ENCODE measurements around the gene PALD1. TPM values are rescaled to one million over a fixed set of nuclear protein-coding genes. Genes with fewer than 3 reads are reported as not detected.

PALD1 gene
- total and polyA plus RNA-seq, 9 of the 15 experiments (the other 6 are each of a cell fraction or from before 2014, with no cell fraction given), result 0.03 to 0.29 (median 0.09) TPM; not detected in 2

DNA sequence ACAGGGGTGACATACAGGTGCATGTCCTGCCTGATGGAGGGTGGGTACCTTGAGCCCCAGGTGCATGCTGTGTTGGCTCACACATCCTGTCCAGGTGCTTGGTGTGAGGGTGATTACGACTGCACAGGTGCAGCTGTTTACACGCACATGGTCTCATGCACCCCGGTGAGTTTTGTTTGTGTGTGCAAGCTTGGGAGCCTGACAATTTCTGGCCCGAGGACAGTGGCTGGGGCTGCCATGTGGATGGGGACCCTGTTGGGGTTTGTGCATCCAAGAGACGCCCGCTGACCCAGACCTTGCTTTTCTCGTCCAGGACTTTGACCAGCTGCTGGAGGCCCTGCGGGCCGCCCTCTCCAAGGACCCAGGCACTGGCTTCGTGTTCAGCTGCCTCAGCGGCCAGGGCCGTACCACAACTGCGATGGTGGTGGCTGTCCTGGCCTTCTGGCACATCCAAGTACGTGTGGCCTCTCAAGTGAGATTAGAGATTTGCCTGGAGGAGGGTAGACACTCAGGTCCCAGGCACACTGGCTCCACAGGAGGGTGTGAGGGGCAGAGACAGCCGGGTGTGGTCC lies 62.3 kb downstream of the PALD1 start:
- WGBS (ENCODE audit: insufficient coverage, low coverage, missing lambda C conversion rate), result 6% methylated on average over 15 of the region's 15 CpGs
- H4K20me1 ChIP-seq (replicated peaks; ENCODE audit: control insufficient read depth, insufficient read depth, low read length), result peaks cover 11% of the 10 kb centered on the region; the same call in 1 of the 2 replicates
- BruUV-seq (replicated peaks), result no TSS peak
- H3K4me2 ChIP-seq (ENCODE audit: insufficient read depth, low read length), result no peak overlapping the region
- in situ Hi-C loops (cut with MboI) (no loop called here), intact Hi-C loops (cut with micrococcal nuclease) (loop anchor here (1.0 to 10.0 kb wide), 3 partner anchors 80 to 664 kb away; partner anchors contain the start of gene LRRC20)
- POLR2A ChIA-PET, result no interaction called here
- H2AFZ ChIP-seq (ENCODE audit: low read depth, low read length), result no peak overlapping the region
- no peaks in the 10 kb centered on the region for H3K9me1 ChIP-seq (ENCODE audit: control insufficient read depth, insufficient read depth, low read length)
- no peak overlapping the region for H3K27ac ChIP-seq (ENCODE audit: extremely low read depth, low read depth, low read length)
- CTCF ChIA-PET (ENCODE audit: low intra/inter-chr PET ratio), result interaction anchor here (0.6 to 1.4 kb wide), 5 partner anchors 79 to 339 kb away, joined by 3 to 9 read pairs (median 3); no protein-coding TSS in a partner anchor
- FAIRE-seq, result no peak
- no peaks in the 10 kb centered on the region for H3K79me2 ChIP-seq (ENCODE audit: control insufficient read depth, insufficient read depth, low read length)
- no peak for DNase-seq (ENCODE audit: extremely low read depth in 1 of 4, low spot score in 3 of 4)
- peaks cover 10 to 46% of the 10 kb centered on the region in 2 experiments; a peak in 3 of 5 replicates for H3K27me3 ChIP-seq (ENCODE audit: control insufficient read depth in 2 of 2, insufficient read depth in 2 of 2, low read length in 2 of 2)
- no peak overlapping the region for H3K4me3 ChIP-seq
- no peak for ATAC-seq
- peaks cover 0 to 39% of the 10 kb centered on the region in 2 experiments; a peak in 3 of 5 replicates for H3K4me1 ChIP-seq (replicated peaks in 1 of 2; ENCODE audit: control insufficient read depth in 2 of 2, insufficient read depth in 2 of 2, low read length in 2 of 2)
- H3K36me3 ChIP-seq (ENCODE audit: control insufficient read depth, insufficient read depth, low read length), result no peaks in the 10 kb centered on the region
- H3K9me3 ChIP-seq (replicated peaks; ENCODE audit: control insufficient read depth, insufficient read depth, low read depth, low read length), result no peaks in the 10 kb centered on the region
- H3K9ac ChIP-seq (ENCODE audit: insufficient read depth in 1 of 2, low read depth in 2 of 2, low read length in 2 of 2), result no peak overlapping the region
- TF ChIP-seq TOE1 (IDR thresholded peaks at IDR 0.05; ENCODE audit: borderline replicate concordance) (no peak), TOE1 (CRISPR knock-in tag; IDR thresholded peaks at IDR 0.05; ENCODE audit: borderline replicate concordance, low read depth) (no peak), KLF16 (IDR thresholded peaks at IDR 0.05) (0 out of 2 replicates have a peak, but pooled peaks have one; percentile 2), ZNF589 (CRISPR knock-in tag; IDR thresholded peaks at IDR 0.05; ENCODE audit: low read depth) (no peak), ZBTB17 (CRISPR knock-in tag; IDR thresholded peaks at IDR 0.05) (0 out of 2 replicates have a peak, but pooled peaks have one; percentile 25), PREB (CRISPR knock-in tag; IDR thresholded peaks at IDR 0.05) (no peak), NFXL1 (CRISPR knock-in tag; IDR thresholded peaks at IDR 0.05) (no peak), ZNF316 (IDR thresholded peaks at IDR 0.05) (no peak), KLF1 (tag; IDR thresholded peaks at IDR 0.05) (no peak), ZNF695 (CRISPR knock-in tag; IDR thresholded peaks at IDR 0.05) (no peak), PRMT5 (CRISPR knock-in tag; IDR thresholded peaks at IDR 0.05) (no peak), ZNF311 (CRISPR knock-in tag; IDR thresholded peaks at IDR 0.05) (no peak), FOXP1 (CRISPR knock-in tag; IDR thresholded peaks at IDR 0.05) (no peak), CBFB (CRISPR knock-in tag; IDR thresholded peaks at IDR 0.05) (peak; percentile 16), ZNF740 (CRISPR knock-in tag; IDR thresholded peaks at IDR 0.05) (no peak), ZNF740 (tag; IDR thresholded peaks at IDR 0.05) (no peak), ETS2 (tag; IDR thresholded peaks at IDR 0.05; ENCODE audit: borderline replicate concordance, poor library complexity, severe bottlenecking) (no peak), XRCC3 (IDR thresholded peaks at IDR 0.05) (no peak), POLR2AphosphoS2 (IDR thresholded peaks at IDR 0.05; ENCODE audit: low read length) (no peak), MAZ (CRISPR knock-in tag; conservative IDR thresholded peaks at IDR 0.05 in 1 of 2, IDR thresholded peaks at IDR 0.05 in 1 of 2) (0 out of 4 replicates have a peak, but pooled peaks of 1 of the 2 experiments have one; percentile 20), POLR2H (tag; IDR thresholded peaks at IDR 0.05; ENCODE audit: low read depth) (no peak), ZNF644 (tag; IDR thresholded peaks at IDR 0.05; ENCODE audit: low read depth) (no peak), FOSL1 (tag; conservative IDR thresholded peaks at IDR 0.05) (no peak)
